DMS153 (cell line): Measurements from ENCODE around the gene YTHDC2.

Source experiments
- DNase-seq: peaks from one replicate; lab custom pipeline; 2025; lab: John Stamatoyannopoulos, UW

Gene YTHDC2

DNA sequence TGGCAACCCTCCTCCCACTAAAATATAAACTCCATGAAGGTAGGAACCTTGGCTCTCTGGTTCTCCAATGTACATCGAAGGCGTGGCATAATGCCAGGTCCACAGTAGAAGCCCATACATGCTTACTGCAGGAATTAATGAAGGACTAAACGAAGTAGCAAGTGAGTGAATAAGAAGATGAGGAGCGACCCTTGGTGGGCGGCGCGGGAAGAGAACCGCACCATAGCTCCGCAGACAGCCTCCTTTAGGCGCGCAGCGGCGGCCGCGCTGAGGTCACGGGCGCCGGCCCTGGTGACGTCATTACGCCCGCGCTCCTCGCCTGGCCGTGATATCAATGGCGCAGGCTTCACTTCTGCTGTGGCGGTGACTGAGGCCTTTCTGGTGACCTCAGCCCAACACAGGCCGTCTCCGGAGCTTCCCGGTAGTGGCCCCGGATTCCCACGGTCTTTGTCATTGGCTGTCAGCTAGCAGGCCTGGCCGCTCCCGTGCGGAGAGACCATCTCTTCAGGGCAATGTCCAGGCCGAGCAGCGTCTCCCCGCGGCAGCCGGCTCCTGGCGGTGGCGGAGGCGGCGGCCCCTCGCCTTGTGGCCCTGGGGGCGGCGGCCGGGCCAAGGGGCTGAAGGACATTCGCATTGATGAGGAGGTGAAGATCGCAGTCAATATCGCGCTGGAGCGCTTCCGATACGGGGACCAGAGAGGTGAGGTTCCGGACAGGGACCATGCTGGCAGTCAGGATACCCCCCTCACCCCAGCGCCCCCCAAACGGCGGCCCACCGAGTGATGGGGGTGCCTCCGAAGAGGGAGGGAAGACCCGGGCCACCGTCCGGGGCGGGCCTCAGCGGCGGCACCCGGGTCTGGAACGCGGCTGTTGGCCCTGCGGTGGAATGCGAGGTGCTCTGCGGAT is at the start of gene YTHDC2:
Gene YTHDC2 (plus strand): TSS at position 311 of the 905 bp plus-strand sequence. CDS start 202 bp downstream, at position 513.
- DNase-seq = peak; percentile 16

DNA sequence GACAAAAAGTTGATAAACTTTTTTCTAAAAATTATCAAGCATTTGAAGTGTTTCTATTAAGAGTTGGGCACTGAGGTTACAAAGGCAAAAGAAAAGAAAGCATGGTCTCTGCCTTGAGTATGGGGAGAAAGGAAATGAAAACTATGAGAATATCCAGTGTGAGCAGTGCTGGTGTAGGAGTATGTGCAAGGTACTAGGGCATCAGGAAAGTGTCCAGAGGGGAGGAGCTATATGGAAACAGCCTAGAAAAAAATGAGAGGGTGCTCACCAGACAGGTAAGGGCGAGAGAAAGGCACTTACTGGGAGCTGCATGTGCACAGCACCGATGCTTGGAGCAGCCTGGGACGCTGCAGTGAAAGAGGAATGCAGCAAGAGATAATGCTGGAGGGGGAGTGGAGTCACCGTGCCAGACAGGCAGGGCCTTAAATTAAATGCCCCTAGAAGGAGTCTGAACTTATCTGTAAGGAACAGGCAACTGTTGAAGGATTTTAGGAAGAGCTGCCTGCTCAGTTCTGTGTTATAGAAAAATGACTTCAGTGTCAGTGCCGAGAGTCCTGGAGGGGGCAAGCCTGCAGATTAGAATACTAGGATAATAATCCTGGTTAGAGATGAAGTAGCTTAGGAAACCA is 39.3 kb upstream of the YTHDC2 start:
- DNase-seq = no peak

DNA sequence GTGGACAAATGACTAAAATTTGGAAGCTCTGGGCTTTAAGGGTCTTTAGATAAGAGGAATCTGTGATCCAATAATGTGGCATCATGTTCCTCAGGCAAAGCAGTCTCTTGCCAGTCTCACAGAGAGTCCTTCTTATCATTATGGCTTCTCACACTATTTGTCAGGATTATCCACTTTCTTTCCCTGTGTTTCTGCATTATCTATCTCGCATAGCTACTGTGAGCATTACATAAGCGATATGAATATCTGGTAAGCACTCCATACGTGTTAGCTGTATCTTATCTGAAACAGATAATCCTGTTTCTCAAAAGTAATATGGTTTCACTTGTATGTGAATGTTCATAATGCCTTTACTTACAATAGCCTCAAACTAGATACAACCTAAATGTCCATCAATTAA is 34.8 kb upstream of the YTHDC2 start:
- no peak for DNase-seq

- DNase-seq = no peak
These were observed 33.3 kb upstream of the YTHDC2 start for GRCh38 chr5:113480243-113480642.

- DNase-seq = no peak
These were observed 26.1 kb upstream of the YTHDC2 start for GRCh38 chr5:113487416-113487780.

GRCh38 chr5:113487781-113488644 is 25.5 kb upstream of the YTHDC2 start, which contains the start of gene MCC:
Gene MCC (minus strand): TSS chr5:113488453.
- no peak for DNase-seq

- DNase-seq = no peak
These were observed 24.8 kb upstream of the YTHDC2 start for GRCh38 chr5:113488645-113489184.

DNA sequence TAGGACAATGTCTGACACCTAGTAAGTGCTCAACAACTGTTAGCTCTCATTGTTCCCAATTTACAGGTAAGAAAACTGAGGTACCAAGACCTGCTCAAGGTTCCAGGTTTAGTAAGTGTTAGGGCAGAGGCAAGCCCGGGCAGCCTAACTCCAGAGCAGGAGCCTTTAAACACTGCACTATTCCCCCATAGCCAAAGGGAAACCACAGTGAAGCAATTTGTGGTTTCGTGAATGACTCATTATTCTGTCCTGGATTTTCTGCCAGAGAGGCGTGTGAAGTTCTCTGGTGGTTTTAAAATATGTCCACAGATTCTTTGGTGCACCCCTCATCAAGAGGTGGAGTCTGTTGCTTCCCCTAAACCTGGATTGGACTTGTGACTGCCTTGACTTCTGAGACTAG is 24.2 kb upstream of the YTHDC2 start:
- DNase-seq = no peak

GRCh38 chr5:113490317-113490716 is 23.2 kb upstream of the YTHDC2 start:
- DNase-seq = no peak

GRCh38 chr5:113491022-113491421 is 22.5 kb upstream of the YTHDC2 start:
- DNase-seq = no peak

- DNase-seq = no peak
These were observed 20.0 kb upstream of the YTHDC2 start for GRCh38 chr5:113493446-113493845.

- DNase-seq = no peak
These were observed 18.1 kb upstream of the YTHDC2 start for GRCh38 chr5:113495422-113495841.

DNA sequence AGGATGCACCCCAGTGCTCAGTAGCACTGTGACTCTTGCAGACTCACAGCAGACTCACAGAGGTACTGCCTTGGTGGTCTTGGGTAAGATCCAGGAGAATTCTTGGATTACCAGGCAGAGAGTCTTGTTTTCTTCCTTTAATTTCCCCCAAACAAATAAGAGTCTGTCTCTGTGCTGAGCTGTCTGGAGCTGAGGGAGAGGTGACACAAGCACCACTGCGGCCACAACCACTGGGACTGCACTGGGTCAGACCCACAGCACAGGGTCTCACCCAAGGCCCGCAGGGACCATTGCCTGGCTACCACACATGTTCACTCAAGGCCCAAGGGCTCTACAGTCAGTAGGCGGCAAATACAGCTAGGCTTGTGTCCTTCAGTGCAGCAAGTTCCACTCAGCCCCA is 11.4 kb upstream of the YTHDC2 start:
- no peak for DNase-seq

GRCh38 chr5:113503146-113503545 is 10.3 kb upstream of the YTHDC2 start:
- DNase-seq = no peak

DNA sequence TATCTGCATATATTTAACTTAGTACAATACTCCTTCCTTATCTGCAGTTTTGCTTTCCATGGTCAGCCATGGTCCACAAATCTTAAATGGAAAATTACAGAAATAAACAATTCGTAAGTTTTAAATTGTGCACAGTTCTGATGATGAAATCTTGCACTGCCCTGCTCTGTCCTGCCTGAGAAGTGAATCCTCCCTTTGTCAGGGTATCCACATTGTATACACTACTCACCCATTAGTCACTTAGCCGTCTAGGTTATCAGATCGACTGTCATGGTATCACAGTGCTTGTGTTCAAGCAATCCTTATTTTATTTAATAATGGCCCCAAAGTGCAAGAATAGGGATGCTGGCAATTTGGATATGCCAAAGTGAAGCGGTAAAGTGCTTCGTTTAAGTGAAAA is 8.3 kb upstream of the YTHDC2 start:
- DNase-seq = no peak

DNA sequence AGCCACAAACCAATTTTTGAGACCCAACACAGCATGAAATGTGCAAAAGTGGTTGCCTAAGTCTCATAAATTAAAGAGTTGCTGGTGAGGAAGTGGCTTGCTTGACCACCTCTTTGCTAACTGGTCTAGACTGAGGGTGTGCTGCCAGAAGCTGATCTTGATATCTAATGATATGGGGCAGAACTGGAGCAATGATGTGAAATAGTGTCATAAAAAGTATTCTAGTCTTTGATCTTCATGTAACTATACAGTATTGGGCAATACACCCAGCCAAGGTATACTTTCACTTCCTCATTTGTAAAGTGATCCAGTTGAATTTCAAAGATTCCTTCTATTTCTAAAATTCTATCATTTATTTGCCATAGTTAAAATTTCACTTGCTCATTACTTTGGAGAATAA is 5.9 kb upstream of the YTHDC2 start:
- DNase-seq = no peak

DNA sequence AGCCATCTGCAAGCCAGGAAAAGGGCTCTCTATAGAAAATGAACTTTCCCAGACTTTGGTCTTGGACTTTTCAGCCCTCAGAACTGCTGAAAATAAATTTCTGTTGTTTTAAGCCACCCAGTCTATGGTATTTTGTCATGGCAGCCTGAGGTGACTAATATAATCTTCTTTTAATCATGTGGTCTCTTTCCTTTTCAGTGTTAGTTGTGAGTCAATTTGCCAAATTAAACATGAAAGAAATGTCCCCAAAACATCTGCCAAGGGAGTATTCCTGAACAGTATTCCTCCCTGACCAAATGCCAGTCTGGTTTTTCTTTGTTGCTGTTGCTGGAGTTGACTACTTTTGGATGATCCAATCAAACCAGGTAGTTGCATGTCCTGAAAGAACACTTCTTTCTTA is 4.7 kb upstream of the YTHDC2 start:
- no peak for DNase-seq

DNA sequence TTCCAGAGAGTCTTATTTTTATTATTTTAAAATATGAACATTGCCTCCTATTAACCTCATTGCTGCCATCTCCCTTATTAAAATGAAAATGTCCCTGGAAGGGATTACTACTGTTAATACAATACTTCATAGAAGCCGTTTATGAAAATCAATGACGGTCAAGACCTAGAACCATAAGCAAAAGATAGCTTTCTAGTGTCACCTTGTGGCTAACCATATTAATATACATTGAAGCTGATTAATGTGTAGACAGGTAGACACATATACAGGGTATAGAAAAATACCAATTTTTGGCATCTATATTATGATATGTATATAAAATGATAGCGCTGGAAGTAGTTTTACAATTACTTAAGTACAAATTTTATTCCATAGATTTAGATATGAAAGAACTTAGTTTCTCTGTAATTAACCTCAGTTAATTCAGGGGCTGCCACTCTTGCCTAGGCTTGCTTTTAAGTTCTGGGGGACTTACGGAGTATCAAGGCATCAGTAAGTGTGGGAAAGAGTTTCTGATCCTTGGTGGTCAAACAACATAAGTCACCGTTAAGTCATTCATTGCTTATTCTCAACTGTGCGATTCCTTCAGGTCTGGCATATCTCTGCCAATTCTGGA is 2.5 kb upstream of the YTHDC2 start:
- no peak for DNase-seq

- no peak for DNase-seq
These were observed 1.2 kb upstream of the YTHDC2 start for GRCh38 chr5:113512341-113512740.

GRCh38 chr5:113514289-113514635 is 768 bp downstream of the YTHDC2 start:
- DNase-seq = no peak

DNA sequence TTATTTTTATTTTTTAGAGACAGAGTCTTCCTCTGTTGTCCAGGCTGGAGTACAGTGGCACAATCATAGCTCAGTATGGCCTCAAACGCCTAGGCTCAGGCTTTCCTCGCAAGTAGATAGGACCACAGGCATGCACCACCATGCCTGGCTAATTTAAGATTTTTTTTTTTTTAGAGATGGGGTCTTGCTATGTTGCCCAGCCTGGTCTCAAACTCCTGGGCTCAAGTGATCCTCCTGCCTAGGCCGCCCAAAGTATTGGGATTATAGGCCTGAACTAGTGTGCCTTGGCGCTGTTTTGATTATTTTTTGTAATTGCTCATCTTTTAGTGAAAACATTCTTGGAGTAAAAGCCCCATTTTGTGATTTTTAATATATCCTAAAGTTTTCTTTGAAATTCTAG is 5.4 kb downstream of the YTHDC2 start:
- no peak for DNase-seq

DNA sequence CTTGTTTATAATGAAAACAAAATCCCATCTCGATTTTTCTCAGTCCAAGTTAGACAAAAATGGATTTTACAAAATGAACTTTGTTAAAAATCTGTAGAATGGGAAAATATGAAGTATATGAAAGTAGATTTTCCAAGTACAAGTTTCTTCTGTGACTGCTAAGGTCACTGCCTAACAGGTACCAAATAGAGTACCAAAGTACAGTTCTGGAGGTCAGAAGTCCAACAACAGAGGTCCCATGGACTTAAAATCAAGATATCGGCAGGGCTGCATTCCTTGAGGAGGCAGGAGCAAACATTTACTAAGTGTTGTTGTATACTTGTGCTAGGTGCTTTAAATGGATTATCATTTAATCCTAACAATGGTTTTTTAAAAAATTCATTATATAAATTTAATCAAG is 5.9 kb downstream of the YTHDC2 start:
- no peak for DNase-seq
